Ovary (tissue), 3 donors: Measurements from ENCODE around the gene HDC.

ENCODE experiments used
- EP300 ChIP-seq: sonication (generic); formaldehyde crosslinking; IDR thresholded peaks from one replicate; pipeline ENCODE4 v1.6.1; 2017; ENCODE audit warnings: antibody characterized with exemption
- POLR2A ChIP-seq: fragments of 450-650 bp; IDR thresholded peaks from one replicate; pipeline ENCODE4 v1.6.1; 2017; ENCODE audit warnings: antibody characterized with exemption, mild to moderate bottlenecking, moderate library complexity
- TF ChIP-seq, protein P1 (sequence below), 3 donors: fragments of 450-650 bp in 2 of 3; fragments of 200-600 bp in 1 of 3; IDR thresholded peaks; one replicate each; pipeline versions ENCODE4 v1.5.1 to v1.8.0; 2016 to 2022; ENCODE audit warnings: antibody characterized with exemption in 3 of 3, mild to moderate bottlenecking in 1 of 3
- donor health status: DM: no; HTN: no; CAD: no.

DNA sequence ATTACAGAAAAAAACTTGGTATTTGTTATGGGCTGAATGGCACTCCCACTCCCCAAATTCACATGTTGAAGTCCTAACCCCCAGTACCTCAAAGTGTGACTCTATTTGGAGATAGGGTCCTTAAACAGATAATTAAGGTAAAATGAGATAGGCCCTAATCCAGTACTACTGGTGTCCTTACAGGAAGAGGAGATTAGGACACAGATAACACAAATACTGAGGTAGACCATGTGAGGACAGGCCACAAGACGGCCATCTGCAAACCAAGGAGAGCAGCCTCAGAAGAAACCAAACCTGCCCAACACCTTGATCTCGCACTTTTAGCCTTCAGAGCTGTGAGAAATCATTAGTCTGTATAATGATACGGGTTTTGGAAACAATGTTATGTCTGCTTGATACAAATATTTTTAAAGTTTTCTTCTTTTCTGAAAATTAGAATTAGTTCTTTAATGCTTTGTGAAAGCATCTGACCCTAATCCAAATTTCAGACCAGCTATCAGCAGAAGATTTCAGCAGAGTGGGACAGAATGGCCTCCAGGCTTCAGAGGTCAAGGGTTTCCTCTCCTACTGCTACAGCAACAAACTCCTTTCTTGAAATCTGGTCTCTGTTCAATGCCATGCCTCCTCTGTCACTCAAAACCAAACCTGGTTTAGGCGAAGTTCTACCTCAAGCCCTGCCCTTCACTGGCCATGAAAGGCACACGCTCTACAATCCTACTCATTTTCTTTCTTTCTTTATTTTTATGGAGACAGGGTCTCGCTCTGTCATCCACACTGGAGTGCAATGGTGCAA, 22.0 kb upstream of the HDC start:
- TF ChIP-seq, protein P1, sequence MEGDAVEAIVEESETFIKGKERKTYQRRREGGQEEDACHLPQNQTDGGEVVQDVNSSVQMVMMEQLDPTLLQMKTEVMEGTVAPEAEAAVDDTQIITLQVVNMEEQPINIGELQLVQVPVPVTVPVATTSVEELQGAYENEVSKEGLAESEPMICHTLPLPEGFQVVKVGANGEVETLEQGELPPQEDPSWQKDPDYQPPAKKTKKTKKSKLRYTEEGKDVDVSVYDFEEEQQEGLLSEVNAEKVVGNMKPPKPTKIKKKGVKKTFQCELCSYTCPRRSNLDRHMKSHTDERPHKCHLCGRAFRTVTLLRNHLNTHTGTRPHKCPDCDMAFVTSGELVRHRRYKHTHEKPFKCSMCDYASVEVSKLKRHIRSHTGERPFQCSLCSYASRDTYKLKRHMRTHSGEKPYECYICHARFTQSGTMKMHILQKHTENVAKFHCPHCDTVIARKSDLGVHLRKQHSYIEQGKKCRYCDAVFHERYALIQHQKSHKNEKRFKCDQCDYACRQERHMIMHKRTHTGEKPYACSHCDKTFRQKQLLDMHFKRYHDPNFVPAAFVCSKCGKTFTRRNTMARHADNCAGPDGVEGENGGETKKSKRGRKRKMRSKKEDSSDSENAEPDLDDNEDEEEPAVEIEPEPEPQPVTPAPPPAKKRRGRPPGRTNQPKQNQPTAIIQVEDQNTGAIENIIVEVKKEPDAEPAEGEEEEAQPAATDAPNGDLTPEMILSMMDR (IDR thresholded peaks at IDR 0.05) = no peak
- TF ChIP-seq EP300 (no peak), POLR2A (no peak)
